ENCODE results near the gene PPM1H.

Gene PPM1H

GRCh38 chr12:62928632-62929031, 6.3 kb downstream of the PPM1H start:
- DNase-seq (ENCODE audit: extremely low read depth, low read depth) = no peak
- TF ChIP-seq CTCF (IDR thresholded peaks at IDR 0.05; ENCODE audit: low read depth, low read length, missing control alignments) = no peak
- H3K4me3 ChIP-seq (replicated peaks; ENCODE audit: low read depth, low read length) = no peak overlapping the region

- no peak for TF ChIP-seq CTCF (IDR thresholded peaks at IDR 0.05; ENCODE audit: low read depth, low read length, missing control alignments)
- no peak for DNase-seq (ENCODE audit: extremely low read depth, low read depth)
- no peak overlapping the region for H3K4me3 ChIP-seq (replicated peaks; ENCODE audit: low read depth, low read length)
These were observed 9.3 kb downstream of the PPM1H start for GRCh38 chr12:62925680-62926079.

DNA sequence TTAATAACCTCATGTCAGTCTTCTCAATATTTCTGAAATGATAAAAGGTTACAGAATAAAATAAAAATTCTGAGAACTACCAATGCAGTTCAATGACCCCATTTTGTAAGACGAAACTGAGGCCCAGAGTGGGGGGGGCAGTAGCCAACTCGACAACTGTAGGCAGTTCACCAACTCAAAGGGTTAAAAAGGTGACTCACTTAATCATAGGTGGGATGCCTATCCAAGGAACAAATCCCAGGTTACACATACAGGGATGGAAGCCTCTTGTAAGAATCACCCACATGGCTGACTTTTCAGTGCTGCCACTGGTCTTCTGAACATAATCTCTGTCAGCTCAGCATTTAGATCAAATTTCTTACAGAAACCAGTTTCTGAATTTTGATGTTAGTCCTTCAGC, 10.9 kb downstream of the PPM1H start:
- DNase-seq (ENCODE audit: extremely low read depth, low read depth) = no peak
- H3K4me3 ChIP-seq (replicated peaks; ENCODE audit: low read depth, low read length) = no peak overlapping the region
- no peak for TF ChIP-seq CTCF (IDR thresholded peaks at IDR 0.05; ENCODE audit: low read depth, low read length, missing control alignments)

GRCh38 chr12:62922539-62922938, 12.4 kb downstream of the PPM1H start:
- no peak for TF ChIP-seq CTCF (IDR thresholded peaks at IDR 0.05; ENCODE audit: low read depth, low read length, missing control alignments)
- no peak for DNase-seq (ENCODE audit: extremely low read depth, low read depth)
- H3K4me3 ChIP-seq (replicated peaks; ENCODE audit: low read depth, low read length) = no peak overlapping the region

GRCh38 chr12:62919838-62920237, 15.1 kb downstream of the PPM1H start:
- DNase-seq (ENCODE audit: extremely low read depth, low read depth) = peak; percentile 55
- no peak overlapping the region for H3K4me3 ChIP-seq (replicated peaks; ENCODE audit: low read depth, low read length)
- TF ChIP-seq CTCF (IDR thresholded peaks at IDR 0.05; ENCODE audit: low read depth, low read length, missing control alignments) = no peak

GRCh38 chr12:62917926-62918325, 17.0 kb downstream of the PPM1H start:
- H3K4me3 ChIP-seq (replicated peaks; ENCODE audit: low read depth, low read length) = no peak overlapping the region
- TF ChIP-seq CTCF (IDR thresholded peaks at IDR 0.05; ENCODE audit: low read depth, low read length, missing control alignments) = no peak
- no peak for DNase-seq (ENCODE audit: extremely low read depth, low read depth)

GRCh38 chr12:62916632-62917425, 18.1 kb downstream of the PPM1H start:
- no peak for DNase-seq (ENCODE audit: extremely low read depth, low read depth)
- no peak for TF ChIP-seq CTCF (IDR thresholded peaks at IDR 0.05; ENCODE audit: low read depth, low read length, missing control alignments)
- no peak overlapping the region for H3K4me3 ChIP-seq (replicated peaks; ENCODE audit: low read depth, low read length)

All from HFF-Myc (cell line).